ACC112 (cell line): ENCODE data around the gene VMO1.

Experiments used
- H2AFZ ChIP-seq: fragments of 200-600 bp; sonication (generic); one replicate; pipeline ENCODE4 v1.6.0; 2017; ENCODE audit warnings: antibody characterized with exemption, low read length; ENCODE audit not compliant: unreplicated experiment
- H3K27ac ChIP-seq: fragments of 200-600 bp; sonication (generic); 2 replicates; pipeline ENCODE4 v1.5.1; 2014; ENCODE audit warnings: low read depth, mild to moderate bottlenecking, antibody characterized with exemption, low read length, moderate library complexity
- H3K27me3 ChIP-seq: fragments of 200-600 bp; sonication (generic); 2 replicates; pipeline ENCODE4 v1.6.1; 2014; ENCODE audit warnings: mild to moderate bottlenecking, antibody characterized with exemption, low read length, moderate library complexity, mixed read lengths; ENCODE audit not compliant: insufficient read depth
- H3K36me3 ChIP-seq: fragments of 200-600 bp; sonication (generic); 2 replicates; pipeline ENCODE4 v1.6.1; 2016; ENCODE audit warnings: mild to moderate bottlenecking, antibody characterized with exemption, low read length, moderate library complexity, mixed read lengths; ENCODE audit not compliant: insufficient read depth
- H3K4me1 ChIP-seq: fragments of 200-600 bp; sonication (generic); one replicate; pipeline ENCODE4 v1.6.1; 2016; ENCODE audit warnings: low read length, mixed read lengths; ENCODE audit not compliant: insufficient read depth, unreplicated experiment, control insufficient read depth
- H3K4me3 ChIP-seq: fragments of 200-600 bp; sonication (generic); 2 replicates; pipeline ENCODE4 v1.5.1; 2014; ENCODE audit warnings: mild to moderate bottlenecking, low read depth, low read length
- H3K79me2 ChIP-seq: fragments of 200-600 bp; sonication (generic); one replicate; pipeline ENCODE4 v1.6.0; 2016; ENCODE audit warnings: low read length; ENCODE audit not compliant: control insufficient read depth, unreplicated experiment, insufficient read depth

The VMO1 gene

GRCh38 chr17:4753392-4753791 is 32.8 kb downstream of the VMO1 start:
- Histone ChIP-seq H3K4me3 (no peak overlapping the region), H3K27ac (no peak overlapping the region), H3K36me3 (no peaks in the 10 kb centered on the region), H2AFZ (no peak overlapping the region), H3K4me1 (no peaks in the 10 kb centered on the region), H3K79me2 (no peaks in the 10 kb centered on the region), H3K27me3 (peaks cover 42% of the 10 kb centered on the region)

- Histone ChIP-seq H3K27ac (no peak overlapping the region), H2AFZ (no peak overlapping the region), H3K4me3 (no peak overlapping the region), H3K79me2 (no peaks in the 10 kb centered on the region), H3K27me3 (peaks cover 36% of the 10 kb centered on the region), H3K4me1 (no peaks in the 10 kb centered on the region), H3K36me3 (no peaks in the 10 kb centered on the region)
Measured at GRCh38 chr17:4751932-4752331, 34.2 kb downstream of the VMO1 start.

GRCh38 chr17:4750606-4751005 is 35.6 kb downstream of the VMO1 start:
- Histone ChIP-seq H3K27ac (no peak overlapping the region), H3K27me3 (peaks cover 39% of the 10 kb centered on the region), H3K79me2 (no peaks in the 10 kb centered on the region), H3K4me3 (no peak overlapping the region), H2AFZ (no peak overlapping the region), H3K36me3 (no peaks in the 10 kb centered on the region), H3K4me1 (no peaks in the 10 kb centered on the region)

- no peaks in the 10 kb centered on the region for H3K79me2 ChIP-seq
- H2AFZ ChIP-seq, result no peak overlapping the region
- peaks cover 30% of the 10 kb centered on the region for H3K27me3 ChIP-seq
- H3K36me3 ChIP-seq, result no peaks in the 10 kb centered on the region
- H3K4me3 ChIP-seq, result no peak overlapping the region
- no peak overlapping the region for H3K27ac ChIP-seq
- no peaks in the 10 kb centered on the region for H3K4me1 ChIP-seq
Measured at GRCh38 chr17:4748686-4749085, 37.5 kb downstream of the VMO1 start.

- Histone ChIP-seq H3K79me2 (no peaks in the 10 kb centered on the region), H2AFZ (no peak overlapping the region), H3K36me3 (no peaks in the 10 kb centered on the region), H3K4me3 (no peak overlapping the region), H3K27ac (no peak overlapping the region), H3K4me1 (no peaks in the 10 kb centered on the region), H3K27me3 (peaks cover 28% of the 10 kb centered on the region)
Measured at GRCh38 chr17:4747847-4748246, 38.3 kb downstream of the VMO1 start.

- Histone ChIP-seq H3K27me3 (peaks cover 27% of the 10 kb centered on the region), H3K4me1 (no peaks in the 10 kb centered on the region), H3K36me3 (no peaks in the 10 kb centered on the region), H3K27ac (no peak overlapping the region), H3K79me2 (no peaks in the 10 kb centered on the region), H3K4me3 (no peak overlapping the region), H2AFZ (no peak overlapping the region)
Measured at GRCh38 chr17:4744999-4745969, 40.9 kb downstream of the VMO1 start.

- no peak overlapping the region for H3K4me3 ChIP-seq
- H3K27ac ChIP-seq, result no peak overlapping the region
- H3K79me2 ChIP-seq, result no peaks in the 10 kb centered on the region
- H2AFZ ChIP-seq, result no peak overlapping the region
- H3K4me1 ChIP-seq, result peaks cover 2% of the 10 kb centered on the region
- H3K27me3 ChIP-seq, result peaks cover 29% of the 10 kb centered on the region
- no peaks in the 10 kb centered on the region for H3K36me3 ChIP-seq
Measured at GRCh38 chr17:4743898-4744297, 42.3 kb downstream of the VMO1 start.

- H3K27ac ChIP-seq, result no peak overlapping the region
- no peak overlapping the region for H3K4me3 ChIP-seq
- no peaks in the 10 kb centered on the region for H3K79me2 ChIP-seq
- no peak overlapping the region for H2AFZ ChIP-seq
- H3K27me3 ChIP-seq, result peaks cover 30% of the 10 kb centered on the region
- H3K4me1 ChIP-seq, result peaks cover 8% of the 10 kb centered on the region
- H3K36me3 ChIP-seq, result no peaks in the 10 kb centered on the region
Measured at GRCh38 chr17:4743216-4743615, 42.9 kb downstream of the VMO1 start.

- H3K4me1 ChIP-seq, result peaks cover 8% of the 10 kb centered on the region
- H3K27me3 ChIP-seq, result peaks cover 31% of the 10 kb centered on the region
- no peak overlapping the region for H3K4me3 ChIP-seq
- H3K36me3 ChIP-seq, result no peaks in the 10 kb centered on the region
- H2AFZ ChIP-seq, result no peak overlapping the region
- H3K79me2 ChIP-seq, result no peaks in the 10 kb centered on the region
- no peak overlapping the region for H3K27ac ChIP-seq
Measured at GRCh38 chr17:4742629-4743028, 43.5 kb downstream of the VMO1 start.

GRCh38 chr17:4742133-4742532 is 44.0 kb downstream of the VMO1 start:
- Histone ChIP-seq H3K4me1 (peaks cover 8% of the 10 kb centered on the region), H3K36me3 (no peaks in the 10 kb centered on the region), H3K4me3 (no peak overlapping the region), H3K27me3 (peaks cover 31% of the 10 kb centered on the region), H3K27ac (no peak overlapping the region), H2AFZ (no peak overlapping the region), H3K79me2 (no peaks in the 10 kb centered on the region)

GRCh38 chr17:4741544-4741943 is 44.6 kb downstream of the VMO1 start:
- Histone ChIP-seq H3K79me2 (no peaks in the 10 kb centered on the region), H3K4me1 (peaks cover 8% of the 10 kb centered on the region), H3K27ac (no peak overlapping the region), H3K4me3 (no peak overlapping the region), H2AFZ (no peak overlapping the region), H3K27me3 (peaks cover 31% of the 10 kb centered on the region), H3K36me3 (no peaks in the 10 kb centered on the region)
